GM21723 (cell line): ENCODE measurements around the gene SLC1A3.
"Not testable (repeated sequence)": the region's sequence is repeated elsewhere in the genome, so short reads cannot be mapped to it uniquely, and the experiment has no call there.

Experiments
- ATAC-seq: cut with Tn5 transposase; IDR thresholded peaks from one replicate; pipeline ENCODE4 v1.9.1; 2021; ENCODE audit warnings: mild to moderate bottlenecking, moderate library complexity; ENCODE audit not compliant: unreplicated experiment

SLC1A3 gene

GRCh38 chr5:36606428-36607113 is at the start of gene SLC1A3:
TSS of gene SLC1A3 (plus strand) at chr5:36606606. CDS start at chr5:36608424, 1,818 bp downstream.
- peak; percentile 96 for ATAC-seq

- ATAC-seq: no peak
These were observed 47.8 kb upstream of the SLC1A3 start for GRCh38 chr5:36558641-36559040.

- ATAC-seq: no peak
These were observed 44.8 kb upstream of the SLC1A3 start for GRCh38 chr5:36561601-36562000.

- ATAC-seq: no peak
These were observed 36.9 kb upstream of the SLC1A3 start for GRCh38 chr5:36569491-36569890.

DNA sequence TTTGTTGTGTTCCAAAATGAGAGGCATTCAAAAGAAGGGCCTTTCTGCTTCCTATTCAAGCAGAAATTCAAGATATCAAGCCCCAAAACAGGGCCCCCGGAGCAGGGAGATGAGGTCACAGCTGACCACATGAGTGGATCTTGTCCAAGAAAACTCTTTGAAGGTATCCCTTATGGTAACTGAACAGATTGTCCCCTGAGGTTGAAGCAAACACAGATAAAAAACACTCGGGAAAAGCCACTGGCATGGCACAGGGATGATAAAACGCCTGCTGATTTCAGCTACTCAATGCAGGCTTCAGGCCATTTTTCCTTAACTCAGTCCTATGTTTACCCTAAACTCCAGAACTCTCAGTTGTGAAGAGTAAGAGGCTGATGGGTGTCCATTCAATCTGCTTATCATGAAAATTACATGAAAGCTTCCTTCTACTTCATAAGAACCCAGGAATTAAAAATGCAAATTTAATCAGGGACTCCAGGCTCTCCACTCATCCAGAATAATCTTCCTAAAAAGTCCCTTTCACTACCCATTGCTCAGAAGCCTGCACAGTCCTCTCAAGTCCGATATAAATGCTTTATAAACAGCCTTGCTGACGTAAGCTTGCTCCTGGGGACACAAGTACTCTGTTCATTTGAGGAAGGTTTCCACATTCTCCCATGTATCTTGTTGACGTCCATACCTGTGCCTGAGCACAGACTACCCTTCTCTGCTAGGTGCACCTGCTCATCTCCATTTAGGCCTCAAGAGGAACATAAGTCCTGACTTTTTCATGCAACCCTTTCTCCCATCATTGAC is 35.9 kb upstream of the SLC1A3 start:
- no peak for ATAC-seq

DNA sequence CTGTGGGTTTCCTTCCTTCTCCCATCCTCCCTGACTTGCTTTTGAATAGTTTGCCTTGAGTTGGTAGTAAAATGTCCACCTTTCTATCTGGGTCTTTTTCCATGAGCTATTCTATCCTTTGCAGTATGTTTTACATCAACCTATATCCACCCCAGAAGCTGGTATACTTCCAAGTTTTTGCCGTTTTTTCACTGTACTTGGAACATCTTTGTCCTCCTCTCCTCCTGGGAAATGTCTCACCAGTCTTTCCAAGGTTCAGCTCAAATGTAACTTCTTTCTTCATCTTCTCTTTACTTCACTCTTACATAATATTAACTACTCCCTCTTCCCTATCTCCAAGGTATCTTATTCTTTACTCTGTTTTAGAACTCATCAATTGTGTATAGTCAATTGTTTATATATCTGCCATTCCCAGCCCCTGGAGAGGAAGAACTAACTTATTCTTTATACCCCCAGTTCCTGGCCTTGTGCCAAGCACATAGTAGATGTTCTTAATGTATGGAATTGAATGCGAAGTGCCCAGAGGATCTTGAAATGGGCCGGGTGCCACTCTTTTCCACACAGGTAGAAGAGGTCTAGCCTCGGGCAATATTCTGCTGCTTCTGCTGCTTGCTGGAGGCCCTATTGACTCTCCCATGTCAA is 34.9 kb upstream of the SLC1A3 start:
- no peak for ATAC-seq

DNA sequence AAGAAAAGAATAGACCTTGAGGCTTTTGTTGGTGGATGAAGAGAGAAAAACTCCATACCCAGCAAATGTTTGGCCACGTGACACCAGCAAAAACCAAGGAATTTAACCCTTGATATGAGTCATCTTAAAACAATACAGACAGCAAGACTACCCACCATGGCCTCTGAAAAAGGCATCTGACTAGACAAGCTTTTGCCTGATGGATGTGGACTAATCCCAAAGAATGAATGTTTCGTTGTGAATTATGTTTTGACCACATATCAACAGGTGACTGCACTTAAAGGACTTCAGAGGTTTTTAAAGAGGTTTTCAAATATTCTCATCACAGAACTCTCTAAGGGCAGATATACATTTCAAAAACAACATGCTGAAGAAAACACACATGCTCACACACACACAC is 33.0 kb upstream of the SLC1A3 start:
- no peak for ATAC-seq

DNA sequence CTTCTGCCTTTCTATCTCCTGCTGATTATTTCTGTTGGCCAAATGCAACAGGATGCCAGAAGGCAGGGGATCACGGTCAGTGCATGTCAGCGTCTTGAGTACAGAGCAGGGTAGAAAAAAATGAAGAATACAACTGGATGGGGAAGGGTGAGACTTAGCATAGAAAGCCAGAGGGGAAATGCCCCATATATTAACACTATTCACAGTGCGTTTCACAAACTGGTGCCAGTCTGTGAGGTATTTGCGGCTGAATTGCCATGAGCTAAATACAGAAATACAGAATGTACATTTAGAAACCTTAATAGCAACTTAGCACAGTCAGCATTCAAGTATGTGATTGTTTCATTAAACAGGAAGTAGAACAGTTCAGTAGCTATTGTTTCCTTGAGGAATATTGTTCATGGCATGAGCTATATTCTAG is 31.0 kb upstream of the SLC1A3 start:
- no peak for ATAC-seq

- no peak for ATAC-seq
These were observed 29.7 kb upstream of the SLC1A3 start for GRCh38 chr5:36576721-36577120.

GRCh38 chr5:36579858-36580257 is 26.5 kb upstream of the SLC1A3 start:
- not testable (repeated sequence) for ATAC-seq

DNA sequence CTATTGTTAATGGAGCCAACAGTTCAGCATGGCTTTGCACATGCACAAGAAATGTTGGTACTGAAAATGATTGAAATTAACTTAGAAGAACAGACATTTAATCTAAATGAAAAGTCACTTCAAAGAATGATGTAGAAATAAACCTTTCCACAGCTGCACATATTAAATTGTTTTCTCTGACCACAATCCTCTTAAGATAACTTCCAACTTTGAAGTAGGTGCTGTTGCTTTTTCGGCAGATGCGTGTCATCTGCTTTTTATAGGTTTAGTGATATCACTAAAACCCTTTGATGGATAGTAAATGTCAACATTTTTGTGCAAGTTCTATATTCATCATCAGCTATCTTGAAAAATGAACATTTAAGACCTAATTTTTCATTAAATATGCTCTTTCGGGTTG is 25.3 kb upstream of the SLC1A3 start:
- ATAC-seq: no peak

GRCh38 chr5:36584009-36584875 is 22.2 kb upstream of the SLC1A3 start:
- ATAC-seq: no peak

GRCh38 chr5:36585701-36586100 is 20.7 kb upstream of the SLC1A3 start:
- ATAC-seq: no peak

GRCh38 chr5:36587354-36587753 is 19.1 kb upstream of the SLC1A3 start:
- no peak for ATAC-seq

DNA sequence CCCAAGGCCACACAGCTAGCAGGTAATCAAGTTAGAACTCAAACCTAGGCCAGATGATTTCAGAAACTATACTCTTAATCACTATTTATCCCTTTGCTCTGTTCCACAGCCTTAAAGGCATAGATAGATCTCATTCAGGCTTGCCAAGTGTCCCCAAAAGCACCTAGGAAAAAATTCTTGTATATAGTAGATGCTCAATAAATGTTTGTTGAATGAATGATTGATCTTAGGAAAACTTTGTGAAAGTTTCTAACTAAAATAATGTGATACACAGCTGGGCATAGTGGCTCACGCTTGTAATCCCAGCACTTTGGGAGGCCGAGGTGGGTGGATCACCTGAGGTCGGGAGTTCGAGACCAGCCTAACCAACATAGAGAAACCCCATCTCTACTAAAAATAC is 16.7 kb upstream of the SLC1A3 start:
- not testable (repeated sequence) for ATAC-seq

DNA sequence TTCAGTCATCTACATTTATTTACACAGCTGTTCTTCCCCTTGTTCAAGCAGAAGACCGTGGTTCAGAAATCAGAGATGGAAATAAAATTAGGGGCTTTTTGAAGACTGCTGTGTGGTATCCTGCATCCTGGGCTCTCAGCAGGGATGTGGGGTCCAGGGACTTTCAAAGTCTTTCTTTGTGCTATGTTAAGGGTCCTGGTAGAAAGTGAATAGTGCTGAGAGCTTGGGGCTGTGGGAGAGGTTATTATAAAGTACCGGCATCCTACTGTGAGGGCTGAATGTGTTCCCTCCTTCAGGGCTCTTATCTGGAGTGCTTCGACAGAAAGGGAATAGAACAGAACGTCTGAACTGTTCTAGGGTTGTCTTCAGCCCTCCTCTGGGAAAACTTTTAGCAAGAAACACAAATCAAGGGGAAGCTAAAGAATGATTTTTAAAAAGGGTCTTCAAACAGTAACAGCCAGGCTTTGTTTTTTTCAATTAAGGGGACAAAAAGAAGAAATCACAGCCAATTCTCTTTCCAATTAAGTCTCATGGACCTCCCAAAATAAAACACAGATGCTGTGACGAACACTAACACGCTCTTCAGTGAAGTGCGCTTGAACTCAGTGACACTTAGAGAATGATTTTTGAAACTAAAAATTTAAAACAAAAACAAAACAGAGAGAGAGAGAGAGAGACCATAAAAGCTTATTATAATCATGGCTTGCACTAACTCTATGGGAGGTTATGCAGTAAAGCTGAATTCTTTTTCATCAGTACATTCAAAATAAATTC is 15.7 kb upstream of the SLC1A3 start:
- no peak for ATAC-seq

DNA sequence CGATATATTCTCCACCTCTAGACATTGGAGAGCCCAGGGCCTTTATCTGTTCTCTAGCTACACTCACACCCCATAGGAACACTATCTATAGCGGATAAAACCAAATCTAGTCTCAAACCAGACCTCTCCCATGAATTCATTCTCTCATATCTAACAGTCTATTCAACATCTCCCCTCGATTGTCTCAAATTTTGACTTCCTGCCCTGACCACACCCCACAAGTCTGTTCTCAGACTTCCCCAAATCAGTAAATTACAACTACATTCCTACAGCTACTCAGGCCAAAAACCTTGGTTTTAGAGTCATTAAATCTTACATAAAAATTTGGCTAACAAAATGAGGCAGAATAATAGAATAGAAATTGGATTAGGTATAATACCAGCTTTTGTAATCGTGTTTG is 12.5 kb upstream of the SLC1A3 start:
- no peak for ATAC-seq

GRCh38 chr5:36596247-36596646 is 10.2 kb upstream of the SLC1A3 start:
- no peak for ATAC-seq

GRCh38 chr5:36596756-36597155 is 9.7 kb upstream of the SLC1A3 start:
- ATAC-seq: no peak

DNA sequence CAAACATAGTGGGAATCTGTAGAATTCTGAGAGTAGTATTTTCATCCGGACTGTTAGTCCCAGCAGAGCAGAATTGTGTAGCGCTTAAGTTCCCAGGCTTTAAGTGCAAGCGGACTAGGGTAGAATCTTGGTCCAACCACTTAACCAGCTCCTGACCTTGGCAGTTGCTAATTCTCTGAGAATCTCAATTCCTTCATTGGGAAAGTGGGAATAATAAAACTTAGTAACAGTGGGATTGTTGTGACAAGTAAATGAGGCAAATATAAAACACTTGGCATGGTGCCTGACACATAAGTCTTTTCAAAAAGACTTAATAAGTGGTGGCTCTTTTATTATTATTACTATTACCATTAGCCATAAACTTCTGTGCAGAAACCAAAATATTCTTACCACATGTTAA is 8.4 kb upstream of the SLC1A3 start:
- ATAC-seq: no peak
